ENCODE data around the gene RNF187. TPM values are rescaled to one million over a fixed set of nuclear protein-coding genes. Genes with fewer than 3 reads are reported as not detected.

The RNF187 gene
- total RNA-seq, 6 experiments from 2014 or later = 110 to 143 (median 130) TPM

- Mint-ChIP-seq H3K4me1 (ENCODE audit: low read depth) (peaks cover 22% of the 10 kb centered on the region), H3K27me3 (ENCODE audit: insufficient read depth) (peaks cover 28% of the 10 kb centered on the region), H3K9me3 (no peaks in the 10 kb centered on the region), H3K4me3 (no peak overlapping the region), H3K27ac (no peak overlapping the region), H3K36me3 (ENCODE audit: low read depth) (no peaks in the 10 kb centered on the region)
- DNase-seq = no peak
- no peak for TF ChIP-seq CTCF (IDR thresholded peaks at IDR 0.05)
Observed at GRCh38 chr1:228472655-228473054, 14.5 kb upstream of the RNF187 start.

- H3K27me3 Mint-ChIP-seq (ENCODE audit: insufficient read depth) = peaks cover 18% of the 10 kb centered on the region
- TF ChIP-seq CTCF (IDR thresholded peaks at IDR 0.05) = no peak
- peaks cover 22% of the 10 kb centered on the region for H3K4me1 Mint-ChIP-seq (ENCODE audit: low read depth)
- no peaks in the 10 kb centered on the region for H3K36me3 Mint-ChIP-seq (ENCODE audit: low read depth)
- DNase-seq = no peak
- H3K27ac Mint-ChIP-seq = no peak overlapping the region
- no peaks in the 10 kb centered on the region for H3K9me3 Mint-ChIP-seq
- no peak overlapping the region for H3K4me3 Mint-ChIP-seq
Observed at GRCh38 chr1:228474507-228474906, 12.7 kb upstream of the RNF187 start.

GRCh38 chr1:228475812-228476211 lies 11.4 kb upstream of the RNF187 start:
- no peak for TF ChIP-seq CTCF (IDR thresholded peaks at IDR 0.05)
- H3K9me3 Mint-ChIP-seq = no peaks in the 10 kb centered on the region
- no peak for DNase-seq
- no peak overlapping the region for H3K4me3 Mint-ChIP-seq
- no peak overlapping the region for H3K27ac Mint-ChIP-seq
- H3K36me3 Mint-ChIP-seq (ENCODE audit: low read depth) = no peaks in the 10 kb centered on the region
- H3K27me3 Mint-ChIP-seq (ENCODE audit: insufficient read depth) = peaks cover 23% of the 10 kb centered on the region
- H3K4me1 Mint-ChIP-seq (ENCODE audit: low read depth) = peaks cover 22% of the 10 kb centered on the region

- Mint-ChIP-seq H3K4me1 (ENCODE audit: low read depth) (peaks cover 14% of the 10 kb centered on the region), H3K27ac (no peak overlapping the region), H3K36me3 (ENCODE audit: low read depth) (no peaks in the 10 kb centered on the region), H3K4me3 (no peak overlapping the region), H3K9me3 (no peaks in the 10 kb centered on the region), H3K27me3 (ENCODE audit: insufficient read depth) (peaks cover 24% of the 10 kb centered on the region)
- no peak for DNase-seq
- TF ChIP-seq CTCF (IDR thresholded peaks at IDR 0.05) = no peak
Observed at GRCh38 chr1:228477263-228477662, 9.9 kb upstream of the RNF187 start.

- H3K27me3 Mint-ChIP-seq (ENCODE audit: insufficient read depth) = peaks cover 24% of the 10 kb centered on the region
Observed at GRCh38 chr1:228478326-228478725, 8.9 kb upstream of the RNF187 start.

More at GRCh38 chr1:228478326-228478725, 8.9 kb upstream of the RNF187 start:
- no peak overlapping the region for H3K4me3 Mint-ChIP-seq
- DNase-seq = no peak
- H3K27ac Mint-ChIP-seq = no peak overlapping the region
- peaks cover 6% of the 10 kb centered on the region; the same call in 1 of the 2 replicates for H3K4me1 Mint-ChIP-seq (ENCODE audit: low read depth)
- TF ChIP-seq CTCF (IDR thresholded peaks at IDR 0.05) = no peak
- H3K9me3 Mint-ChIP-seq = no peaks in the 10 kb centered on the region
- no peaks in the 10 kb centered on the region for H3K36me3 Mint-ChIP-seq (ENCODE audit: low read depth)

Data from HFFc6 (cell line).